B cell (primary cell): ENCODE results near the gene KCND3. TPM values are rescaled to one million over a fixed set of nuclear protein-coding genes. Genes with fewer than 3 reads are reported as not detected.

ENCODE experiments used
- ATAC-seq: fragments of 200-7000 bp; cut with Tn5 transposase; one replicate; pipeline ENCODE4 v1.10.0; 2021; ENCODE audit warnings: low read depth, mild to moderate bottlenecking, moderate number of reproducible peaks, moderate library complexity
- CTCF ChIA-PET: fragments of 350-600 bp; sonication (Branson Sonifier 250); formaldehyde crosslinking; loops from one replicate; lab custom pipeline; 2021; ENCODE audit warnings: antibody characterized with exemption, inconsistent platforms; lab: Charles Lee
- POLR2A ChIA-PET: fragments of 350-600 bp; sonication (Branson Sonifier 250); formaldehyde crosslinking; loops from one replicate; lab custom pipeline; 2021; ENCODE audit warnings: antibody characterized with exemption; lab: Charles Lee
- DNase-seq: peaks from one replicate; pipeline ENCODE4 v3.0.0; 2013
- H2AFZ ChIP-seq: 2 replicates; pipeline ENCODE4 v1.6.1; 2012; ENCODE audit warnings: mild to moderate bottlenecking, low read depth, low read length; ENCODE audit not compliant: insufficient read depth, poor library complexity, severe bottlenecking
- H3K27ac ChIP-seq, 2 donors: 1 replicate in 1 of 2; 2 replicates in 1 of 2; pipeline ENCODE4 v1.5.1; 2012 to 2013; ENCODE audit warnings: low read length in 2 of 2, mild to moderate bottlenecking in 2 of 2, moderate library complexity in 1 of 2
- H3K27me3 ChIP-seq, 4 experiments: fragments of 200-600 bp in 1 of 4; sonication (generic) in 1 of 4; replicated peaks in 1 of 4; 1 replicate in 2 of 4; 2 replicates in 2 of 4; pipeline versions ENCODE4 v1.6.1 to v1.7.0; 2013 to 2016; ENCODE audit warnings: low read length in 3 of 4, mild to moderate bottlenecking in 2 of 4, mixed read lengths in 1 of 4, moderate library complexity in 1 of 4; ENCODE audit not compliant: insufficient read depth in 4 of 4, control insufficient read depth in 3 of 4; ENCODE audit errors: control extremely low read depth in 1 of 4
- H3K36me3 ChIP-seq, 2 experiments: replicated peaks in 1 of 2; 1 replicate in 1 of 2; 2 replicates in 1 of 2; pipeline versions ENCODE4 v1.6.1 to v1.7.1; 2013; ENCODE audit warnings: low read length in 1 of 2; ENCODE audit not compliant: insufficient read depth in 2 of 2, control insufficient read depth in 1 of 2; ENCODE audit errors: control extremely low read depth in 1 of 2, extremely low read depth in 1 of 2
- H3K4me1 ChIP-seq, 2 donors: fragments of 200-600 bp in 1 of 2; sonication (generic) in 1 of 2; 1 replicate in 1 of 2; 2 replicates in 1 of 2; pipeline versions ENCODE4 v1.5.1 to v1.6.1; 2013 to 2017; ENCODE audit warnings: low read length in 2 of 2; ENCODE audit not compliant: control insufficient read depth in 2 of 2, insufficient read depth in 2 of 2
- H3K4me2 ChIP-seq: replicated peaks from 2 replicates; pipeline ENCODE3; 2012; ENCODE audit warnings: mild to moderate bottlenecking, low read depth, low read length; ENCODE audit not compliant: poor library complexity, severe bottlenecking
- H3K4me3 ChIP-seq, 5 experiments: fragments of 200-600 bp in 1 of 5; sonication (generic) in 1 of 5; 1 replicate in 3 of 5; 2 replicates in 2 of 5; pipeline versions ENCODE4 v1.5.1 to v1.7.0; 2011 to 2016; ENCODE audit warnings: low read length in 4 of 5, mild to moderate bottlenecking in 4 of 5, low read depth in 2 of 5, control low read depth in 1 of 5, moderate library complexity in 1 of 5; ENCODE audit not compliant: insufficient read depth in 1 of 5; ENCODE audit errors: control extremely low read depth in 1 of 5, extremely low read depth in 1 of 5
- H3K79me2 ChIP-seq: fragments of 200-600 bp; sonication (generic); one replicate; pipeline ENCODE4 v1.6.0; 2016; ENCODE audit warnings: low read length; ENCODE audit not compliant: control insufficient read depth, insufficient read depth
- H3K9ac ChIP-seq: fragments of 200-600 bp; sonication (generic); 2 replicates; pipeline ENCODE4 v1.6.1; 2017; ENCODE audit warnings: mild to moderate bottlenecking, low read length, moderate library complexity
- H3K9me3 ChIP-seq, 3 donors: one replicate each; pipeline versions ENCODE4 v1.6.1 to v1.7.1; 2013; ENCODE audit warnings: low read length in 2 of 3; ENCODE audit not compliant: control insufficient read depth in 2 of 3, insufficient read depth in 1 of 3; ENCODE audit errors: control extremely low read depth in 1 of 3
- H4K20me1 ChIP-seq: 2 replicates; pipeline ENCODE4 v1.6.0; 2012; ENCODE audit warnings: mild to moderate bottlenecking, low read length; ENCODE audit not compliant: insufficient read depth, control insufficient read depth, poor library complexity, severe bottlenecking
- H3K27ac Mint-ChIP-seq: one replicate; pipeline ENCODE4 v1.8.0; 2021; ENCODE audit warnings: mixed read lengths
- H3K27me3 Mint-ChIP-seq: one replicate; pipeline ENCODE4 v1.8.0; 2021; ENCODE audit warnings: mixed read lengths
- H3K4me1 Mint-ChIP-seq: one replicate; pipeline ENCODE4 v1.8.0; 2021; ENCODE audit warnings: mixed read lengths
- H3K4me3 Mint-ChIP-seq: one replicate; pipeline ENCODE4 v1.8.0; 2021; ENCODE audit warnings: mixed read lengths
- H3K9me3 Mint-ChIP-seq: one replicate; pipeline ENCODE4 v1.8.0; 2022; ENCODE audit warnings: mixed read lengths; ENCODE audit not compliant: insufficient read depth
- EZH2 ChIP-seq: IDR thresholded peaks from 2 replicates; pipeline ENCODE4 v1.6.1; 2012; ENCODE audit warnings: borderline replicate concordance, low read depth, mild to moderate bottlenecking, moderate library complexity, low read length; ENCODE audit not compliant: insufficient read depth, poor library complexity, severe bottlenecking
- WGBS: methylation state at CpG from one replicate; pipeline ENCODE4 v1.1.5; 2013; ENCODE audit warnings: missing lambda C conversion rate; ENCODE audit not compliant: insufficient coverage; 5-methylcytosine and 5-hydroxymethylcytosine counted together
- intact Hi-C: fragments of 100-400 bp; cut with micrococcal nuclease; formaldehyde crosslinking; loops from one replicate; pipeline ENCODE4 v1.10.0; 2022
- polyA plus RNA-seq: library from polyadenylated mRNA; depleted of rRNA; stranded (reverse); fragments of >200 nt; gene quantifications from 2 replicates; pipeline ENCODE4 v1.2.3, GENCODE V29; 2012
- total RNA-seq, 2 donors: library from RNA; stranded (reverse); fragments of 120-200 nt in 1 of 2; gene quantifications; 1 replicate in 1 of 2; 2 replicates in 1 of 2; pipeline versions ENCODE4 v1.2.3 to v1.2.4, GENCODE V29; 2013 to 2022
- TF ChIP-seq, protein P1 (sequence below): fragments of 200-600 bp; IDR thresholded peaks from one replicate; pipeline ENCODE4 v1.8.0; 2022; ENCODE audit warnings: antibody characterized with exemption, mild to moderate bottlenecking

Gene KCND3
- total and polyA plus RNA-seq, 2 donors (not counting 1 experiment from before 2014, with no cell fraction given) = 0.07 TPM; not detected in 1

DNA sequence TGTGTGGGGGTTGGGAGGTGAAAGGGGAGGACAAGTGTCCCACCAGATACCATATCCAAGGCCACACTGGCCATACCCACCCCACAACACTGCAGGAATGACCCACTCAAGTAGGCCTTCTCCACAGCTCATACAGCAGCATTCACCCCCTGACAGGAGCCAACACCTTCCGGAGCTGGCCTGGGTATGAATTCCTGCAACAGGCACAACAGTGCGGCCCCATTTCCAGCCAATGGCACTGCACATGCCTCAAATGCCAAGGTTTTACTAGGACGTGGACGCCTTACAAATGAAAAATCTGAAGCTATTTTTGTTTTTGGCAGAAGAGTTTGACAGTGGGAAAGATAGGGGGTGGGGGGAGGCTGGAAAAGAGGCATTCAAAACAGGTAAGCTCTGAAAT lies 2.0 kb downstream of the KCND3 start:
- H3K4me1 Mint-ChIP-seq = peaks cover 18% of the 10 kb centered on the region

DNA sequence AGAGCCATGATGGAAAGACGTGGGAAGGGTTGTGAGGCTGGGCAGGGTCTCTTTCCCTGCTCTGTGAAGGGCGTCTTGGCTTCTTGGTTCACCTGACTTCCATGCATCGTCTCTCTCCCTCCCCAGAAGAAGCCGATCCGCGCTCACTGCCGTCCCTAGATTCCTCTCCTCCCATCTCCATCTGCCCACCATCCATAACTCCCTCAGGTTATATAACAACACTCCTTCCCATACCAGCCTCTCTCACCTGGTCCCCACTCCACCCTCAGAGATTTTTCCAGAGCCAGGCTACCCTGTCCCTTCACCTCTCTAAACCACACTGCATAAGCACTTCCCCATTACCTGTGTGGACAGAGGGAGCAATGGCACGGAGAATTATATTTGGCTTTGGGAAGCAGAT lies 6.0 kb downstream of the KCND3 start:
- H3K27me3 Mint-ChIP-seq = peaks cover 48% of the 10 kb centered on the region
- H3K27ac ChIP-seq = no peak overlapping the region
- peaks cover 3% of the 10 kb centered on the region for H3K4me1 Mint-ChIP-seq
- no peaks in the 10 kb centered on the region for H3K9me3 ChIP-seq
- H3K4me3 Mint-ChIP-seq = no peak overlapping the region
- ChIA-PET POLR2A (no interaction called here), CTCF (no interaction called here)
- H3K4me2 ChIP-seq = no peak overlapping the region
- no peak for TF ChIP-seq EZH2
- TF ChIP-seq, protein P1, sequence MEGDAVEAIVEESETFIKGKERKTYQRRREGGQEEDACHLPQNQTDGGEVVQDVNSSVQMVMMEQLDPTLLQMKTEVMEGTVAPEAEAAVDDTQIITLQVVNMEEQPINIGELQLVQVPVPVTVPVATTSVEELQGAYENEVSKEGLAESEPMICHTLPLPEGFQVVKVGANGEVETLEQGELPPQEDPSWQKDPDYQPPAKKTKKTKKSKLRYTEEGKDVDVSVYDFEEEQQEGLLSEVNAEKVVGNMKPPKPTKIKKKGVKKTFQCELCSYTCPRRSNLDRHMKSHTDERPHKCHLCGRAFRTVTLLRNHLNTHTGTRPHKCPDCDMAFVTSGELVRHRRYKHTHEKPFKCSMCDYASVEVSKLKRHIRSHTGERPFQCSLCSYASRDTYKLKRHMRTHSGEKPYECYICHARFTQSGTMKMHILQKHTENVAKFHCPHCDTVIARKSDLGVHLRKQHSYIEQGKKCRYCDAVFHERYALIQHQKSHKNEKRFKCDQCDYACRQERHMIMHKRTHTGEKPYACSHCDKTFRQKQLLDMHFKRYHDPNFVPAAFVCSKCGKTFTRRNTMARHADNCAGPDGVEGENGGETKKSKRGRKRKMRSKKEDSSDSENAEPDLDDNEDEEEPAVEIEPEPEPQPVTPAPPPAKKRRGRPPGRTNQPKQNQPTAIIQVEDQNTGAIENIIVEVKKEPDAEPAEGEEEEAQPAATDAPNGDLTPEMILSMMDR = no peak
- intact Hi-C loops = no loop called here
- H2AFZ ChIP-seq = no peak overlapping the region
- no peak overlapping the region for H3K9ac ChIP-seq
- no peak overlapping the region for H3K27ac Mint-ChIP-seq
- peaks cover under 1 to 2% of the 10 kb centered on the region in 2 donors for H3K4me1 ChIP-seq
- H3K4me3 ChIP-seq = no peak overlapping the region
- no peaks in the 10 kb centered on the region for H3K9me3 Mint-ChIP-seq
- ATAC-seq = no peak
- H3K79me2 ChIP-seq = no peaks in the 10 kb centered on the region
- no peak for DNase-seq
- H3K36me3 ChIP-seq = no peaks in the 10 kb centered on the region
- WGBS = 84% methylated on average over 7 of the region's 8 CpGs
- H3K27me3 ChIP-seq = peaks cover 0 to 34% (median 9%) of the 10 kb centered on the region in 4 experiments
- no peaks in the 10 kb centered on the region for H4K20me1 ChIP-seq

More for the DNA sequence above, 2.0 kb downstream of the KCND3 start:
- H3K9ac ChIP-seq = no peak overlapping the region
- no peaks in the 10 kb centered on the region for H4K20me1 ChIP-seq
- Mint-ChIP-seq H3K9me3 (no peaks in the 10 kb centered on the region), H3K4me3 (no peak overlapping the region), H3K27ac (no peak overlapping the region), H3K27me3 (peaks cover 55% of the 10 kb centered on the region)
- ChIA-PET CTCF (interaction anchor here (0.8 to 0.9 kb wide), 2 partner anchors 17 to 186 kb away, joined by 3 read pairs; no protein-coding TSS in a partner anchor), POLR2A (no interaction called here)
- intact Hi-C loops = no loop called here
- H2AFZ ChIP-seq = no peak overlapping the region
- H3K4me2 ChIP-seq = no peak overlapping the region
- no peak for TF ChIP-seq EZH2
- TF ChIP-seq, protein P1 = no peak
- H3K9me3 ChIP-seq = no peaks in the 10 kb centered on the region
- no peak overlapping the region for H3K27ac ChIP-seq
- DNase-seq = no peak
- peaks cover 0 to 62% (median 25%) of the 10 kb centered on the region in 4 experiments for H3K27me3 ChIP-seq
- H3K4me3 ChIP-seq = no peak overlapping the region
- no peaks in the 10 kb centered on the region for H3K36me3 ChIP-seq
- peaks cover 20 to 24% of the 10 kb centered on the region in 2 donors for H3K4me1 ChIP-seq
- WGBS = 85% methylated on average over 4 of the region's 4 CpGs
- ATAC-seq = no peak
- no peaks in the 10 kb centered on the region for H3K79me2 ChIP-seq
